Thoracic aorta (tissue), 2 donors: Measurements from ENCODE around the gene SGMS1. TPM values are rescaled to one million over a fixed set of nuclear protein-coding genes. Genes with fewer than 3 reads are reported as not detected.
"Not testable (repeated sequence)": the region's sequence is repeated elsewhere in the genome, so short reads cannot be mapped to it uniquely, and the experiment has no call there.

Experiments used
- ATAC-seq: fragments of 150-250 bp; one replicate; pipeline ENCODE4 v1.8.0; 2017; ENCODE audit warnings: low read depth; ENCODE audit not compliant: insufficient number of reproducible peaks, low FRiP score
- DNase-seq: peaks from one replicate; pipeline ENCODE4 v3.0.0-alpha.2; 2020; ENCODE audit warnings: low spot score
- H3K27ac ChIP-seq, 2 donors: fragments of 200-600 bp; sonication (generic); 1 replicate in 1 of 2; 2 replicates in 1 of 2; pipeline ENCODE4 v1.5.1; 2016; ENCODE audit warnings: mild to moderate bottlenecking in 2 of 2, moderate library complexity in 2 of 2
- H3K27me3 ChIP-seq: fragments of 200-600 bp; sonication (generic); replicated peaks from 2 replicates; pipeline ENCODE4 v1.6.0; 2016; ENCODE audit warnings: mild to moderate bottlenecking; ENCODE audit not compliant: insufficient read depth
- H3K36me3 ChIP-seq: fragments of 200-600 bp; sonication (generic); one replicate; pipeline ENCODE4 v1.5.1; 2016
- H3K4me1 ChIP-seq, 2 donors: fragments of 200-600 bp; sonication (generic); 1 replicate in 1 of 2; 2 replicates in 1 of 2; pipeline versions ENCODE4 v1.5.1 to v1.6.0; 2016; ENCODE audit warnings: low read depth in 2 of 2, mild to moderate bottlenecking in 1 of 2; ENCODE audit not compliant: control insufficient read depth in 1 of 2
- H3K4me3 ChIP-seq: fragments of 200-600 bp; sonication (generic); 2 replicates; pipeline ENCODE4 v1.5.1; 2016; ENCODE audit warnings: mild to moderate bottlenecking
- H3K9me3 ChIP-seq: fragments of 200-600 bp; sonication (generic); 2 replicates; pipeline ENCODE4 v1.5.1; 2016
- CTCF ChIP-seq: fragments of 200-600 bp; sonication (generic); IDR thresholded peaks from one replicate; pipeline ENCODE4 v1.5.1; 2019; ENCODE audit warnings: antibody characterized with exemption
- total RNA-seq, 2 donors: library from RNA; depleted of rRNA; stranded (reverse); fragments of >200 nt; gene quantifications; one replicate each; pipeline versions ENCODE4 v1.1.0 to v1.2.3, GENCODE V29; 2016

SGMS1 gene
- total RNA-seq, 2 donors from 2014 or later: 60.5 to 92.3 TPM

- no peak for DNase-seq
- Histone ChIP-seq H3K4me3 (no peak overlapping the region), H3K27ac (no peak overlapping the region), H3K27me3 (no peaks in the 10 kb centered on the region), H3K36me3 (no peaks in the 10 kb centered on the region), H3K4me1 (no peaks in the 10 kb centered on the region), H3K9me3 (no peaks in the 10 kb centered on the region)
- no peak for TF ChIP-seq CTCF
- no peak for ATAC-seq
These were observed 256.0 kb downstream of the SGMS1 start for GRCh38 chr10:50367732-50368131.

GRCh38 chr10:50366421-50366820, 257.3 kb downstream of the SGMS1 start:
- H3K27ac ChIP-seq, ATAC-seq, H3K9me3 ChIP-seq, H3K36me3 ChIP-seq, H3K4me1 ChIP-seq, H3K4me3 ChIP-seq, H3K27me3 ChIP-seq, DNase-seq: not testable (repeated sequence)

DNA sequence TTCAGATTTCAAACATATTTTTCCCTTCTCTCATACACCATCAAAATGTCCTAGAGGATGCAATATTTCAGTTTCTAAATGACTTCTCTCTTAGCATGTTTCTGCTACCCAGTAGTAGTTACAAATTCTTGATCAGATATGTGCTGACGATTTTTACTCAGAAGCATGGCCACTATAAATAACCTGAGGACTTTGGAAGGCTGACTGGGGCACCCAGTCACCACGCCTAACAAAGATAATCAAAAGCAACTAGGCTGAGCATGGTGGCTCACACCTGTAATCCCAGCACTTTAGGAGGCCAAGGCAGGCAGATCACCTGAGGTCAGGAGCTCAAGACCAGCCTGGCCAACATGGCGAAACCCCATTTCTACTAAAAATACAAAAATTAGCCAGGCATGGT, 259.0 kb downstream of the SGMS1 start:
- ATAC-seq, H3K27me3 ChIP-seq, H3K9me3 ChIP-seq, H3K36me3 ChIP-seq, H3K27ac ChIP-seq, H3K4me3 ChIP-seq, DNase-seq: not testable (repeated sequence)
- H3K4me1 ChIP-seq: peaks cover 7 to 17% of the 10 kb centered on the region in 2 donors

DNA sequence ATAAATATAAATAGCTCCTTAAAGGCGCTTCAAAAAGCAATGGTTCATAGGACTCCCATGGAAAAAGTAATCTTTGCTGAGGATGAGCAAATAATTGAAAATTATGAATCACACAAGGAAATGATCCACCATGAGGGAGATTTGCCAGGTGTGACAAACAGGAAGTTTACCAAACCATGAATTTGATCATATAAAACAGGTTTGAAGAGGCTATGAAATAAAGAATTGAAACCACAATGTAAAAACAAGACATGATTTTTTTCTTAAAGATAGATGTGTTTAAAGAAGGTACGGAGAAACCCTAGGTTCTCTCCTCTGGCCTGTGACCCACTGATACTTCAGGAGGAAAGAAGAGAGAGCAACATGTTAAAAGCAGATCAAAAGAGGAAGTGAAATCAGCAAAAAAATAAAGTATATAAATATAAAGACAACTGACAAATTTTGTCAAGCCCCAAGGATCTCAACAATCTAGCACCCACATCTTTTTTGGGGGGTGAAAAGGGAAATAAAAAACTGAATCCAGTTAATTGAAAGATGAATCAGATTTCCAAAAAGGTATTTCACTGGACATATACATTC, 261.1 kb downstream of the SGMS1 start:
- Histone ChIP-seq H3K4me3 (no peak overlapping the region), H3K27me3 (no peaks in the 10 kb centered on the region), H3K27ac (no peak overlapping the region), H3K9me3 (no peaks in the 10 kb centered on the region), H3K4me1 (peaks cover 10 to 21% of the 10 kb centered on the region in 2 donors), H3K36me3 (no peaks in the 10 kb centered on the region)
- TF ChIP-seq CTCF: no peak
- DNase-seq: no peak
- no peak for ATAC-seq

DNA sequence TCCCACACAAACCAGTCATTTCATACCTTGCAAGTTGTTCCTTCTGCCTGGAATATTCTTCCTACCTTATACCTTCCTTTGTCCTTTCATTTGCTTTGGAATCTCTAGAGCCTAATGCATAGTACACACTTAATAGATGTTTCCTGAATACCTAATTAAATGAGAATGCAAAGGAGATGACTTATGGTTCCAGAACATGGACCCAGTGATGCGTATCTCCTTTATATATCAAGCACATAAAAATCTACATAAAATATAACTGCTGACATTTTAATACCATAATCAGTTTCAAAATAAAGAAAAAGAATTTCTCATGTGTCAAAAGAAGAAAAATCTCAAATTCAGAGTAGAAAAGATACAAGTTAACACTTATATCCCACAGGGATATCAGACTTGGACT, 261.8 kb downstream of the SGMS1 start:
- no peak for ATAC-seq
- no peak overlapping the region for H3K27ac ChIP-seq
- TF ChIP-seq CTCF: no peak
- H3K27me3 ChIP-seq: no peaks in the 10 kb centered on the region
- no peak for DNase-seq
- no peaks in the 10 kb centered on the region for H3K9me3 ChIP-seq
- no peak overlapping the region for H3K4me3 ChIP-seq
- H3K4me1 ChIP-seq: peaks cover 10 to 21% of the 10 kb centered on the region in 2 donors
- no peaks in the 10 kb centered on the region for H3K36me3 ChIP-seq

- Histone ChIP-seq H3K27me3 (no peaks in the 10 kb centered on the region), H3K4me3 (no peak overlapping the region), H3K36me3 (no peaks in the 10 kb centered on the region), H3K27ac (no peak overlapping the region), H3K9me3 (no peaks in the 10 kb centered on the region), H3K4me1 (peaks cover 10 to 21% of the 10 kb centered on the region in 2 donors)
- DNase-seq (no peak), ATAC-seq (no peak)
- no peak for TF ChIP-seq CTCF
These were observed 263.5 kb downstream of the SGMS1 start for GRCh38 chr10:50360077-50360850.
